HG03460 (cell line): ENCODE results near the gene KREMEN2.
"Not testable (repeated sequence)": the region's sequence is repeated elsewhere in the genome, so short reads cannot be mapped to it uniquely, and the experiment has no call there.

Source experiments
- ATAC-seq: cut with Tn5 transposase; IDR thresholded peaks from one replicate; pipeline ENCODE4 v1.9.1; 2021; ENCODE audit not compliant: unreplicated experiment

The KREMEN2 gene

GRCh38 chr16:2963723-2964474 is at the start of gene KREMEN2:
Gene KREMEN2 (plus strand): TSS chr16:2964275. CDS start chr16:2964521, 246 bp downstream.
- ATAC-seq = no peak

- ATAC-seq = no peak
These were observed 48.7 kb upstream of the KREMEN2 start for GRCh38 chr16:2915196-2915929.

GRCh38 chr16:2919511-2920255 is 44.4 kb upstream of the KREMEN2 start:
- no peak for ATAC-seq

- ATAC-seq = no peak
These were observed 40.6 kb upstream of the KREMEN2 start for GRCh38 chr16:2923481-2923880.

GRCh38 chr16:2924901-2925755 is 38.9 kb upstream of the KREMEN2 start:
- ATAC-seq = no peak

GRCh38 chr16:2925951-2926649 is 38.0 kb upstream of the KREMEN2 start:
- no peak for ATAC-seq

GRCh38 chr16:2926650-2926999 is 37.5 kb upstream of the KREMEN2 start:
- no peak for ATAC-seq

- ATAC-seq = no peak
These were observed 36.9 kb upstream of the KREMEN2 start for GRCh38 chr16:2927010-2927646.

GRCh38 chr16:2928151-2928550 is 35.9 kb upstream of the KREMEN2 start:
- not testable (repeated sequence) for ATAC-seq

- ATAC-seq = no peak
These were observed 35.3 kb upstream of the KREMEN2 start for GRCh38 chr16:2928796-2929195.

- no peak for ATAC-seq
These were observed 34.4 kb upstream of the KREMEN2 start for GRCh38 chr16:2929693-2930092.

- ATAC-seq = no peak
These were observed 33.8 kb upstream of the KREMEN2 start for GRCh38 chr16:2930236-2930635.

- ATAC-seq = not testable (repeated sequence)
These were observed 32.7 kb upstream of the KREMEN2 start for GRCh38 chr16:2931231-2931914.

GRCh38 chr16:2933136-2933535 is 30.9 kb upstream of the KREMEN2 start:
- no peak for ATAC-seq

GRCh38 chr16:2933701-2934100 is 30.4 kb upstream of the KREMEN2 start:
- ATAC-seq = no peak

- ATAC-seq = no peak
These were observed 29.6 kb upstream of the KREMEN2 start for GRCh38 chr16:2934450-2934849.

GRCh38 chr16:2936436-2937011 is 27.6 kb upstream of the KREMEN2 start:
- no peak for ATAC-seq

- no peak for ATAC-seq
These were observed 26.9 kb upstream of the KREMEN2 start for GRCh38 chr16:2937170-2937569.

GRCh38 chr16:2938206-2938605 is 25.9 kb upstream of the KREMEN2 start:
- no peak for ATAC-seq
